HepG2 (cell line): Measurements from ENCODE around the gene SNAI3. TPM values are rescaled to one million over a fixed set of nuclear protein-coding genes. Genes with fewer than 3 reads are reported as not detected.

ENCODE experiments used
- ATAC-seq: fragments of 200-7000 bp; cut with Tn5 transposase; 3 replicates; pipeline ENCODE4 v1.9.1; 2020; ENCODE audit warnings: mild to moderate bottlenecking, moderate library complexity
- BruUV-seq: library from RNA; stranded (reverse); fragments of 400-500 nt; replicated peaks from 2 replicates; lab custom pipeline; 2021; lab: Mats Ljungman, UMichigan
- CTCF ChIA-PET: fragments of 300-600 bp; formaldehyde crosslinking; extraction: SDS; loops from one replicate; lab custom pipeline; 2021; ENCODE audit warnings: low total read pairs, inconsistent platforms, low intra/inter-chr PET ratio; lab: Yijun Ruan, JAX
- POLR2A ChIA-PET: fragments of 350-600 bp; sonication (Branson Sonifier 250); formaldehyde crosslinking; loops from one replicate; lab custom pipeline; 2020; ENCODE audit warnings: antibody characterized with exemption, inconsistent platforms; lab: Yijun Ruan, JAX
- DNase-seq: peaks from one replicate; pipeline ENCODE4 v3.0.0-alpha.2; 2015; ENCODE audit warnings: low spot score
- FAIRE-seq: peaks from 3 replicates; lab custom pipeline; 2011; peaks lifted over from hg19 to GRCh38; lab: Jason Lieb, UNC
- H2AFZ ChIP-seq: one replicate; pipeline ENCODE4 v1.6.1; 2011; ENCODE audit warnings: low read length, inconsistent platforms
- H3K27ac ChIP-seq: fragments of 300-600 bp; 3 replicates; pipeline ENCODE4 v1.8.0; 2011; ENCODE audit warnings: mixed run types, mild to moderate bottlenecking, mixed read lengths, low read length, inconsistent platforms; ENCODE audit not compliant: insufficient read depth; ENCODE audit errors: extremely low read length
- H3K27me3 ChIP-seq, 2 experiments: fragments of 200-600 bp in 1 of 2; 2 replicates in 1 of 2; 3 replicates in 1 of 2; pipeline versions ENCODE4 v1.6.0 to v1.8.0; 2011; ENCODE audit warnings: low read length in 2 of 2, mild to moderate bottlenecking in 2 of 2, moderate library complexity in 2 of 2, inconsistent platforms in 1 of 2; ENCODE audit not compliant: insufficient read depth in 2 of 2, control insufficient read depth in 1 of 2
- H3K36me3 ChIP-seq, 2 experiments: fragments of 200-600 bp in 1 of 2; replicated peaks in 1 of 2; 2 replicates in 1 of 2; 3 replicates in 1 of 2; pipeline versions ENCODE4 v1.5.1 to v1.8.0; 2011; ENCODE audit warnings: low read length in 2 of 2, inconsistent platforms in 1 of 2; ENCODE audit not compliant: insufficient read depth in 2 of 2, control insufficient read depth in 1 of 2
- H3K4me1 ChIP-seq: 2 replicates; pipeline ENCODE4 v1.5.1; 2012; ENCODE audit warnings: low read length, inconsistent platforms; ENCODE audit not compliant: insufficient read depth
- H3K4me2 ChIP-seq: 2 replicates; pipeline ENCODE4 v1.6.0; 2011; ENCODE audit warnings: low read depth, low read length, inconsistent platforms
- H3K4me3 ChIP-seq, 3 experiments: fragments of 200-600 bp in 1 of 3; sonication (generic), shearing (Covaris generic) in 1 of 3; replicated peaks in 1 of 3; 2 replicates each; pipeline ENCODE4 v1.5.1; 2011 to 2016; ENCODE audit warnings: low read length in 3 of 3, inconsistent platforms in 2 of 3, low read depth in 2 of 3, mild to moderate bottlenecking in 2 of 3, control low read depth in 1 of 3, mixed read lengths in 1 of 3; ENCODE audit not compliant: insufficient read depth in 1 of 3
- H3K79me2 ChIP-seq: one replicate; pipeline ENCODE4 v1.6.1; 2011; ENCODE audit warnings: low read length, inconsistent platforms; ENCODE audit not compliant: insufficient read depth
- H3K9ac ChIP-seq: 2 replicates; pipeline ENCODE4 v1.6.0; 2011; ENCODE audit warnings: mild to moderate bottlenecking, low read depth, low read length, inconsistent platforms; ENCODE audit not compliant: insufficient read depth
- H3K9me3 ChIP-seq: 2 replicates; pipeline ENCODE4 v1.5.1; 2012; ENCODE audit warnings: mild to moderate bottlenecking, low read length
- H4K20me1 ChIP-seq: 2 replicates; pipeline ENCODE4 v1.6.0; 2011; ENCODE audit warnings: inconsistent platforms, mild to moderate bottlenecking, low read length, moderate library complexity; ENCODE audit not compliant: insufficient read depth
- HMGA1 ChIP-seq: sonication (generic); formaldehyde crosslinking; conservative IDR thresholded peaks from 2 replicates; pipeline ENCODE4 v1.4.0; 2020; ENCODE audit warnings: missing genetic modification reagents
- IKZF1 ChIP-seq: fragments of 450-650 bp; IDR thresholded peaks from 2 replicates; pipeline ENCODE4 v1.7.1; 2016
- SNAI1 ChIP-seq: sonication (generic); formaldehyde crosslinking; IDR thresholded peaks from 2 replicates; pipeline ENCODE4 v1.5.0; 2020; ENCODE audit warnings: mild to moderate bottlenecking, missing genetic modification reagents, borderline replicate concordance
- ZNF687 ChIP-seq: sonication (generic); formaldehyde crosslinking; IDR thresholded peaks from 2 replicates; pipeline ENCODE4 v1.5.1; 2020; ENCODE audit warnings: mild to moderate bottlenecking, missing genetic modification reagents, moderate library complexity
- WGBS: methylation state at CpG from one replicate; pipeline ENCODE4 v1.1.6; 2017; ENCODE audit warnings: low lambda C conversion rate; 5-methylcytosine and 5-hydroxymethylcytosine counted together
- in situ Hi-C: cut with HindIII; loops from 2 replicates; pipeline ENCODE4 v1.10.0; 2017; ENCODE audit warnings: low pct_unique_long_range_greater_than_20kb; ENCODE audit not compliant: extremely low pct_ligation_motif_present
- intact Hi-C: fragments of 100-400 bp; cut with micrococcal nuclease; formaldehyde crosslinking; loops from one replicate; pipeline ENCODE4 v1.10.0; 2022; ENCODE audit not compliant: unreplicated experiment
- polyA plus RNA-seq, 8 experiments: library from polyadenylated mRNA; depleted of rRNA in 3 of 8; stranded (reverse) in 7 of 8; unstranded in 1 of 8; fragments of >200 nt; fragmentation: Illumina TruSeq in 4 of 8; extraction: Trizol in 4 of 8; gene quantifications; 2 replicates each; pipeline versions ENCODE4 v1.2.1 to v1.2.3, GENCODE V29; 2011 to 2016; ENCODE audit warnings: low read depth in 4 of 8, missing spikeins in 1 of 8, mixed read lengths in 1 of 8; ENCODE audit not compliant: insufficient read depth in 1 of 8
- total RNA-seq, 5 experiments: library from RNA; depleted of rRNA; stranded (reverse); fragments of >200 nt; fragmentation: Illumina TruSeq; extraction: Trizol; gene quantifications; 2 replicates each; pipeline ENCODE4 v1.2.3, GENCODE V29; 2016; ENCODE audit warnings: low read depth in 1 of 5
- TF ChIP-seq, protein P1 (sequence below): sonication (generic); formaldehyde crosslinking; IDR thresholded peaks from 2 replicates; pipeline ENCODE4 v1.5.1; 2020; ENCODE audit warnings: mild to moderate bottlenecking, missing genetic modification reagents, borderline replicate concordance
- TF ChIP-seq, protein P2 (sequence below): sonication (generic); formaldehyde crosslinking; IDR thresholded peaks from 2 replicates; pipeline ENCODE4 v1.5.1; 2020; ENCODE audit warnings: missing genetic modification reagents, mild to moderate bottlenecking, borderline replicate concordance
- TF ChIP-seq, protein P3 (sequence below): sonication (generic); formaldehyde crosslinking; IDR thresholded peaks from 2 replicates; pipeline ENCODE4 v1.4.0; 2020; ENCODE audit warnings: missing genetic modification reagents

SNAI3 gene
- total and polyA plus RNA-seq, 2 of the 13 experiments (the other 11 are each of a cell fraction or from before 2014, with no cell fraction given): 0.09 to 0.18 TPM

- no peaks in the 10 kb centered on the region for H4K20me1 ChIP-seq
- H3K4me3 ChIP-seq: peak overlapping the region in 1 of 3 experiments; percentile 64; a peak in 3 of 6 replicates
- H3K79me2 ChIP-seq: peaks cover 9% of the 10 kb centered on the region
- H2AFZ ChIP-seq: no peak overlapping the region
- no peaks in the 10 kb centered on the region for H3K27me3 ChIP-seq
- no TSS peak for BruUV-seq
- CTCF ChIA-PET: no interaction called here
- H3K4me2 ChIP-seq: peak overlapping the region; percentile 77
- 72% methylated on average over 9 of the region's 14 CpGs for whole genome bisulfite sequencing
- H3K9ac ChIP-seq: peak overlapping the region; percentile 53; the same call in 1 of the 2 replicates
- POLR2A ChIA-PET: interaction anchor here (1.1 to 1.9 kb wide), 2 partner anchors 13 to 79 kb away, joined by 3 to 11 read pairs; partner anchors contain the start of gene SNAI3
- in situ Hi-C loops (no loop called here), intact Hi-C loops (loop anchor here (2.0 kb wide), 1 partner anchor 37 kb away; the partner anchor contains the start of gene MVD)
- peak overlapping the region; percentile 59 for H3K27ac ChIP-seq
- H3K4me1 ChIP-seq: peaks cover 60% of the 10 kb centered on the region
- H3K36me3 ChIP-seq: peaks cover 11 to 12% of the 10 kb centered on the region in 2 experiments; a peak in 4 of 5 replicates
- ATAC-seq: peak; percentile 21
- peak; percentile 46 for FAIRE-seq
- no peak for DNase-seq
- no peaks in the 10 kb centered on the region for H3K9me3 ChIP-seq
- TF ChIP-seq IKZF1 (no peak), ZNF687 (CRISPR knock-in tag) (no peak), HMGA1 (CRISPR knock-in tag) (no peak), SNAI1 (CRISPR knock-in tag) (no peak)
- TF ChIP-seq, protein P1, sequence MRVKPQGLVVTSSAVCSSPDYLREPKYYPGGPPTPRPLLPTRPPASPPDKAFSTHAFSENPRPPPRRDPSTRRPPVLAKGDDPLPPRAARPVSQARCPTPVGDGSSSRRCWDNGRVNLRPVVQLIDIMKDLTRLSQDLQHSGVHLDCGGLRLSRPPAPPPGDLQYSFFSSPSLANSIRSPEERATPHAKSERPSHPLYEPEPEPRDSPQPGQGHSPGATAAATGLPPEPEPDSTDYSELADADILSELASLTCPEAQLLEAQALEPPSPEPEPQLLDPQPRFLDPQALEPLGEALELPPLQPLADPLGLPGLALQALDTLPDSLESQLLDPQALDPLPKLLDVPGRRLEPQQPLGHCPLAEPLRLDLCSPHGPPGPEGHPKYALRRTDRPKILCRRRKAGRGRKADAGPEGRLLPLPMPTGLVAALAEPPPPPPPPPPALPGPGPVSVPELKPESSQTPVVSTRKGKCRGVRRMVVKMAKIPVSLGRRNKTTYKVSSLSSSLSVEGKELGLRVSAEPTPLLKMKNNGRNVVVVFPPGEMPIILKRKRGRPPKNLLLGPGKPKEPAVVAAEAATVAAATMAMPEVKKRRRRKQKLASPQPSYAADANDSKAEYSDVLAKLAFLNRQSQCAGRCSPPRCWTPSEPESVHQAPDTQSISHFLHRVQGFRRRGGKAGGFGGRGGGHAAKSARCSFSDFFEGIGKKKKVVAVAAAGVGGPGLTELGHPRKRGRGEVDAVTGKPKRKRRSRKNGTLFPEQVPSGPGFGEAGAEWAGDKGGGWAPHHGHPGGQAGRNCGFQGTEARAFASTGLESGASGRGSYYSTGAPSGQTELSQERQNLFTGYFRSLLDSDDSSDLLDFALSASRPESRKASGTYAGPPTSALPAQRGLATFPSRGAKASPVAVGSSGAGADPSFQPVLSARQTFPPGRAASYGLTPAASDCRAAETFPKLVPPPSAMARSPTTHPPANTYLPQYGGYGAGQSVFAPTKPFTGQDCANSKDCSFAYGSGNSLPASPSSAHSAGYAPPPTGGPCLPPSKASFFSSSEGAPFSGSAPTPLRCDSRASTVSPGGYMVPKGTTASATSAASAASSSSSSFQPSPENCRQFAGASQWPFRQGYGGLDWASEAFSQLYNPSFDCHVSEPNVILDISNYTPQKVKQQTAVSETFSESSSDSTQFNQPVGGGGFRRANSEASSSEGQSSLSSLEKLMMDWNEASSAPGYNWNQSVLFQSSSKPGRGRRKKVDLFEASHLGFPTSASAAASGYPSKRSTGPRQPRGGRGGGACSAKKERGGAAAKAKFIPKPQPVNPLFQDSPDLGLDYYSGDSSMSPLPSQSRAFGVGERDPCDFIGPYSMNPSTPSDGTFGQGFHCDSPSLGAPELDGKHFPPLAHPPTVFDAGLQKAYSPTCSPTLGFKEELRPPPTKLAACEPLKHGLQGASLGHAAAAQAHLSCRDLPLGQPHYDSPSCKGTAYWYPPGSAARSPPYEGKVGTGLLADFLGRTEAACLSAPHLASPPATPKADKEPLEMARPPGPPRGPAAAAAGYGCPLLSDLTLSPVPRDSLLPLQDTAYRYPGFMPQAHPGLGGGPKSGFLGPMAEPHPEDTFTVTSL: no peak
- TF ChIP-seq, protein P2, sequence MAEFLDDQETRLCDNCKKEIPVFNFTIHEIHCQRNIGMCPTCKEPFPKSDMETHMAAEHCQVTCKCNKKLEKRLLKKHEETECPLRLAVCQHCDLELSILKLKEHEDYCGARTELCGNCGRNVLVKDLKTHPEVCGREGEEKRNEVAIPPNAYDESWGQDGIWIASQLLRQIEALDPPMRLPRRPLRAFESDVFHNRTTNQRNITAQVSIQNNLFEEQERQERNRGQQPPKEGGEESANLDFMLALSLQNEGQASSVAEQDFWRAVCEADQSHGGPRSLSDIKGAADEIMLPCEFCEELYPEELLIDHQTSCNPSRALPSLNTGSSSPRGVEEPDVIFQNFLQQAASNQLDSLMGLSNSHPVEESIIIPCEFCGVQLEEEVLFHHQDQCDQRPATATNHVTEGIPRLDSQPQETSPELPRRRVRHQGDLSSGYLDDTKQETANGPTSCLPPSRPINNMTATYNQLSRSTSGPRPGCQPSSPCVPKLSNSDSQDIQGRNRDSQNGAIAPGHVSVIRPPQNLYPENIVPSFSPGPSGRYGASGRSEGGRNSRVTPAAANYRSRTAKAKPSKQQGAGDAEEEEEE (CRISPR knock-in tag): no peak
- TF ChIP-seq, protein P3, sequence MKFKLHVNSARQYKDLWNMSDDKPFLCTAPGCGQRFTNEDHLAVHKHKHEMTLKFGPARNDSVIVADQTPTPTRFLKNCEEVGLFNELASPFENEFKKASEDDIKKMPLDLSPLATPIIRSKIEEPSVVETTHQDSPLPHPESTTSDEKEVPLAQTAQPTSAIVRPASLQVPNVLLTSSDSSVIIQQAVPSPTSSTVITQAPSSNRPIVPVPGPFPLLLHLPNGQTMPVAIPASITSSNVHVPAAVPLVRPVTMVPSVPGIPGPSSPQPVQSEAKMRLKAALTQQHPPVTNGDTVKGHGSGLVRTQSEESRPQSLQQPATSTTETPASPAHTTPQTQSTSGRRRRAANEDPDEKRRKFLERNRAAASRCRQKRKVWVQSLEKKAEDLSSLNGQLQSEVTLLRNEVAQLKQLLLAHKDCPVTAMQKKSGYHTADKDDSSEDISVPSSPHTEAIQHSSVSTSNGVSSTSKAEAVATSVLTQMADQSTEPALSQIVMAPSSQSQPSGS (CRISPR knock-in tag): no peak
Observed at GRCh38 chr16:88700322-88700635, 14.0 kb upstream of the SNAI3 start.
